ENCODE measurements around the gene MAP7. TPM values are rescaled to one million over a fixed set of nuclear protein-coding genes. Genes with fewer than 3 reads are reported as not detected.

MAP7 gene
- total and polyA plus RNA-seq, 2 donors = 3.3 to 10.4 TPM

GRCh38 chr6:136474241-136474640, 76.0 kb downstream of the MAP7 start:
- Histone ChIP-seq H3K36me3 (ENCODE audit: insufficient read depth) (no peaks in the 10 kb centered on the region), H3K4me1 (ENCODE audit: insufficient read depth) (no peaks in the 10 kb centered on the region), H3K4me3 (ENCODE audit: low read depth, low read length) (no peak overlapping the region), H3K27ac (ENCODE audit: low read depth) (no peak overlapping the region)
- no peak for DNase-seq (ENCODE audit: extremely low spot score)
- 88% methylated on average over 6 of the region's 6 CpGs for WGBS

- Histone ChIP-seq H3K4me3 (ENCODE audit: low read depth, low read length) (no peak overlapping the region), H3K36me3 (ENCODE audit: insufficient read depth) (no peaks in the 10 kb centered on the region), H3K4me1 (ENCODE audit: insufficient read depth) (no peaks in the 10 kb centered on the region), H3K27ac (ENCODE audit: low read depth) (no peak overlapping the region)
- no peak for DNase-seq (ENCODE audit: extremely low spot score)
- WGBS = 88% methylated on average over 1 of the region's 1 CpG
These were observed 78.3 kb downstream of the MAP7 start for GRCh38 chr6:136471922-136472321.

GRCh38 chr6:136471372-136471771, 78.8 kb downstream of the MAP7 start:
- DNase-seq (ENCODE audit: extremely low spot score) = no peak
- Histone ChIP-seq H3K36me3 (ENCODE audit: insufficient read depth) (no peaks in the 10 kb centered on the region), H3K4me3 (ENCODE audit: low read depth, low read length) (no peak overlapping the region), H3K27ac (ENCODE audit: low read depth) (no peak overlapping the region), H3K4me1 (ENCODE audit: insufficient read depth) (no peaks in the 10 kb centered on the region)
- 41% methylated on average over 5 of the region's 5 CpGs for WGBS

GRCh38 chr6:136470044-136470443, 80.2 kb downstream of the MAP7 start:
- no peak for DNase-seq (ENCODE audit: extremely low spot score)
- Histone ChIP-seq H3K36me3 (ENCODE audit: insufficient read depth) (no peaks in the 10 kb centered on the region), H3K4me1 (ENCODE audit: insufficient read depth) (no peaks in the 10 kb centered on the region), H3K4me3 (ENCODE audit: low read depth, low read length) (no peak overlapping the region), H3K27ac (ENCODE audit: low read depth) (no peak overlapping the region)
- 72% methylated on average over 5 of the region's 5 CpGs for WGBS

DNA sequence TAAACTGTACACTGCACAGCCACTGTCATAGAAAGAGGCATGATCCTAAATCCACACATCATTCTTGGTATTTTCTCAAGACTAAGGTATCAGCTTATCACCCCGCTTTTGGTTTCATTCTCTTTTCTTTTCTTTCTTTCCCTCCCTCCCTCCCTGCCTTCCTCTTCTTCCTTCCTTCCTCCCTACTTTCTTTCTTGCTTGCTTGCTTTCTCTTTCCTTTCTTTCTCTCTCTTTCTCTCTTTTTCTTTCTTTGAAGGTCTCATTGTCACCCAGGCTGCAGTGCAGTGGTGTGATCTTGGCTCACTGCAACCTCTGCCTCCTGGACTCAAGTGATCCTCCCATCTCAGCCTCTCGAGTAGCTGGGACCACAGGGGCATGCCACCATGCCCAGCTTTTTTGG, 81.1 kb downstream of the MAP7 start:
- no peaks in the 10 kb centered on the region for H3K4me1 ChIP-seq (ENCODE audit: insufficient read depth)
- 90% methylated on average over 2 of the region's 2 CpGs for WGBS
- no peaks in the 10 kb centered on the region for H3K36me3 ChIP-seq (ENCODE audit: insufficient read depth)
- no peak overlapping the region for H3K4me3 ChIP-seq (ENCODE audit: low read depth, low read length)
- DNase-seq (ENCODE audit: extremely low spot score) = no peak
- H3K27ac ChIP-seq (ENCODE audit: low read depth) = no peak overlapping the region

DNA sequence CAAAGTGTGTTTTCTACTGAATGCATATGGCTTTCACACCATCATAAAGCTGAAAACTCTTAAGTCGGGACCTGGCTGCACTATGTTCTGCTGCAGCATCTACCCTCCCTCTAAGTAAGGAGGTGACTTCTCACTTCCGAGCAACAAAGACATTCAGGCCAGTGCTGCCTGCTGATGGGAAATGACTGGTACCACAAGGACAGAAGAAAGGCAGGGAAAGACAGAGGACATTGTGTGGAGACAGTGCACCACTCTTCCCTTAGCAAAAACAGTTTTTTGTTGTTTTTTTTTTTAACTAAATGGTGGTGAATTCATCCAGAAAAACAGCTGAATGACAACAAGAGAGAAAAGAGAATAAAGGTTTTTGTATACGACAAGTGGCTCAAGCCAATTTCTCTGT, 81.5 kb downstream of the MAP7 start:
- no peak for DNase-seq (ENCODE audit: extremely low spot score)
- Histone ChIP-seq H3K4me3 (ENCODE audit: low read depth, low read length) (no peak overlapping the region), H3K4me1 (ENCODE audit: insufficient read depth) (no peaks in the 10 kb centered on the region), H3K36me3 (ENCODE audit: insufficient read depth) (no peaks in the 10 kb centered on the region), H3K27ac (ENCODE audit: low read depth) (no peak overlapping the region)
- 83% methylated on average over 3 of the region's 3 CpGs for WGBS

DNA sequence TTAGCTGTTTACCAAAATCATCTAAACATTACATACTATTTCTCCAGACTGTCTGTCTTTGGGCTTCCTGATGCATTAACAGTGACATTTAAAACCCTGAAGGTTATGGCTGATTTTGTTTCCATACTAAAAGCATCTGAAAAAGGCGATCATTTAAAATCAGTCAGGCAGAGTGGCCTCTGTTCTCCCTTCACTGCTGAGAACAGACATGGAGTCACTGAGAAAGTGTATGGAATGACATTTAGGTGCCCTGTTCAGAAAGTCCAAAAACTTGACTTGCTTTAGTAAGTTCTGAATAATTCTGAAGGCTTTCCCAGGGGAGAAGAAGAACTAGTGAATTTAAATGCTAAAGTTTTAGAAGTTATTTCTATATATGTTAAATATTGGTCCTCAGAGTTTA, 83.0 kb downstream of the MAP7 start:
- H3K27ac ChIP-seq (ENCODE audit: low read depth) = no peak overlapping the region
- DNase-seq (ENCODE audit: extremely low spot score) = no peak
- no peak overlapping the region for H3K4me3 ChIP-seq (ENCODE audit: low read depth, low read length)
- 62% methylated on average over 1 of the region's 1 CpG for WGBS
- no peaks in the 10 kb centered on the region for H3K36me3 ChIP-seq (ENCODE audit: insufficient read depth)
- no peaks in the 10 kb centered on the region for H3K4me1 ChIP-seq (ENCODE audit: insufficient read depth)

DNA sequence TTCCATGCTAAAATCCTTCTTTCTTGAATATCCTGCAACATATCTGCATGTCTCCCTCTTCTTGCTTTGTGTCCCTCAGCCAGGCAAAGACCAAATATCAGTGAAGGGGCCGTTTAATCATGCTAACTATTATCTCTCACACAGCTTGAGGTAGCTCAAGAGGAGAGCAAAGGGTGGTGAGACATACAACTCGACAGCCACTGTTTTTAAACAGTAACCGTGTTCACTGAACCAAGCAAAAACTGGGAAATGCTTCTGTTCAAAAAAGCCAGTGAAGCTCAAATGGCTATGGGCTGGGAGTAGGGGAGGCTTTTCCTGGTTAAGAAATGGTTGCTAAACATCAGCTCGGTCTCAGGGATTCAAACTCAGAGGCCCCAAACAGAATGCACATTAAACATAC, 83.4 kb downstream of the MAP7 start:
- no peak overlapping the region for H3K4me3 ChIP-seq (ENCODE audit: low read depth, low read length)
- WGBS = 44% methylated on average over 4 of the region's 4 CpGs
- H3K4me1 ChIP-seq (ENCODE audit: insufficient read depth) = no peaks in the 10 kb centered on the region
- no peaks in the 10 kb centered on the region for H3K36me3 ChIP-seq (ENCODE audit: insufficient read depth)
- H3K27ac ChIP-seq (ENCODE audit: low read depth) = no peak overlapping the region
- DNase-seq (ENCODE audit: extremely low spot score) = no peak

DNA sequence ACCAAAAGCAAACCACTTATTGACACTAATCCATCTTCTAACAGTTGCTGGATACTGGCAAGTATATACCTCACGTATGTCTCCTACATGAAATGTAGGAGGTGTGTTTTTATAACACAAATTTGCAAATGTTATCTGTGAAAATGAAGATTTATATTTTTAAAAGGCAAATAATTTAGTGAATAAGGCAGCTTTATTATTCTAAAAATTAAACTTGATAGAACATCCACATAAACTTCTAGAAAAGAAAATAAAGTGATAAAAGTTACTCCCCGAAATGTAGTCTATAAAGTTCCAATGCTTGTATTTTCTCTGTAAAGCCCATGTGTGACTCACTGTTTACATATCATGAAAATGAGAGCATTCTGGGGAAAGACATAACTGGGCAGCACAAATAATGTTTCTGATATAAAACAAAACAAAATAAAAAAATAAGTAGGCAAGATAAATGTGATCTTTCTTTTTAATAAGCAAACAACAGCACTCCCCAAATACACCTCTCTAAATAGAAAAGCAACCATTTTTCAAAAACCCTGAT, 84.4 kb downstream of the MAP7 start:
- Histone ChIP-seq H3K36me3 (ENCODE audit: insufficient read depth) (no peaks in the 10 kb centered on the region), H3K4me3 (ENCODE audit: low read depth, low read length) (no peak overlapping the region), H3K27ac (ENCODE audit: low read depth) (no peak overlapping the region), H3K4me1 (ENCODE audit: insufficient read depth) (no peaks in the 10 kb centered on the region)
- no peak for DNase-seq (ENCODE audit: extremely low spot score)
- WGBS = 42% methylated on average over 2 of the region's 2 CpGs

DNA sequence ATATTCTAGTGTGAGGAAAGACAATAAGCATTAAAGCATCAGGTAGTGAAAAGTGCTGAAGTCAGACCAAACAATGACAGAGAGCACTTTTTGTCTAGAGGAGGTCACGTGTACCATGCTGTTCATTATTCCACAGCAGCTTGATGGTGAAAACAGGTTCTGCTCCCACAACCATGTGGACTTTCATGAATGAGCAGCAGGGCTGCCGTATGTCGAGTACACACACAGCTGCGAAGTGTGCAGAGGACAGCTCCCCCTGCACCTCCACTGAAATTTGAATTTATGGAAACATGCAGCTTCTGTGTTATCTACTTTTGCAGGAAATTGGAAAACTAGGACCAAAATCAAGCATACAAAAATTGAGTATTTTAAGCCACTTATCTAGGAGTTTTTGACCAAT, 85.3 kb downstream of the MAP7 start:
- no peaks in the 10 kb centered on the region for H3K4me1 ChIP-seq (ENCODE audit: insufficient read depth)
- H3K4me3 ChIP-seq (ENCODE audit: low read depth, low read length) = no peak overlapping the region
- no peak overlapping the region for H3K27ac ChIP-seq (ENCODE audit: low read depth)
- 53% methylated on average over 4 of the region's 4 CpGs for WGBS
- no peak for DNase-seq (ENCODE audit: extremely low spot score)
- no peaks in the 10 kb centered on the region for H3K36me3 ChIP-seq (ENCODE audit: insufficient read depth)

GRCh38 chr6:136464148-136464547, 86.1 kb downstream of the MAP7 start:
- no peak for DNase-seq (ENCODE audit: extremely low spot score)
- H3K27ac ChIP-seq (ENCODE audit: low read depth) = no peak overlapping the region
- WGBS = 95% methylated on average over 2 of the region's 2 CpGs
- H3K4me1 ChIP-seq (ENCODE audit: insufficient read depth) = no peaks in the 10 kb centered on the region
- H3K36me3 ChIP-seq (ENCODE audit: insufficient read depth) = no peaks in the 10 kb centered on the region
- H3K4me3 ChIP-seq (ENCODE audit: low read depth, low read length) = no peak overlapping the region

DNA sequence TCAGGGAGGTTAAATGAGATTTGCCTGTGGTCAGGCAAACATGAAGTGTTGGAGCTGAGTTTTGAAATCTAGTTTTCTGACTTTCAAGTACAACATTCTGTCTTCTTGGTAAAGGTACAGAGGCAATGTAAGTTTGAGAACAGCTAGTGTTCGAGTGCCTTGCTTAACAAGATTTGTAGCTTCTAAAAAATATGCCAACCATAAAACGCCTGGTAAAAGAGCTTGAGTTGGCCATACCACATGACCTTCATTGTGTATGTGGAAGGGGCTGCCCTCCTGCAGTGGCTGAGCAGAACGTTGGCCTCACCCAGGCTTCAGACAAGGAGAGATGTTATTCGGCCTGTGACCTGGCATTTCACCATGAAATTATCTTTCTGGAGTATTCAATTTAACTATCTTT, 86.5 kb downstream of the MAP7 start:
- Histone ChIP-seq H3K27ac (ENCODE audit: low read depth) (no peak overlapping the region), H3K4me3 (ENCODE audit: low read depth, low read length) (no peak overlapping the region), H3K36me3 (ENCODE audit: insufficient read depth) (no peaks in the 10 kb centered on the region), H3K4me1 (ENCODE audit: insufficient read depth) (no peaks in the 10 kb centered on the region)
- DNase-seq (ENCODE audit: extremely low spot score) = no peak
- WGBS = 62% methylated on average over 4 of the region's 4 CpGs

GRCh38 chr6:136446579-136447187, 103.5 kb downstream of the MAP7 start:
- DNase-seq (ENCODE audit: extremely low spot score) = no peak
- 72% methylated on average over 2 of the region's 2 CpGs for WGBS
- no peak overlapping the region for H3K4me3 ChIP-seq (ENCODE audit: low read depth, low read length)
- H3K4me1 ChIP-seq (ENCODE audit: insufficient read depth) = no peaks in the 10 kb centered on the region
- peaks cover 2% of the 10 kb centered on the region for H3K36me3 ChIP-seq (ENCODE audit: insufficient read depth)
- no peak overlapping the region for H3K27ac ChIP-seq (ENCODE audit: low read depth)

DNA sequence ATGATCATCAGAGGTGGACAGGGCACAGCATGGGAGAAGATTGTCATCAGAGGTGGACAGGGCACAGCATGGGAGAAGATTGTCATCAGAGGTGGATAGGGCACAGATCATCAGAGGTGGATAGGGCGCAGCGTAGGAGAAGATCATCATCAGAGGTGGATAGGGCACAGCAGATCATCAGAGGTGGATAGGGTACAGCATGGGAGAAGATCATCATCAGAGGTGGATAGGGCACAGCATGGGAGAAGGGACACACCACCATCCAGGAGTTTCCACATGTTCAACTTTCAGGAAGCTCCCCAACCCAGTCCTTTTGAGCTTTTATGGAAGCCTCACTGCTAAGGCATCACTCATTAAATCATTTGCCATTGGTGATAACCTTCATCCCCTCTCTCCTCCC, 104.1 kb downstream of the MAP7 start:
- no peak overlapping the region for H3K27ac ChIP-seq (ENCODE audit: low read depth)
- no peak overlapping the region for H3K4me3 ChIP-seq (ENCODE audit: low read depth, low read length)
- 99% methylated on average over 2 of the region's 2 CpGs for WGBS
- no peaks in the 10 kb centered on the region for H3K4me1 ChIP-seq (ENCODE audit: insufficient read depth)
- H3K36me3 ChIP-seq (ENCODE audit: insufficient read depth) = peaks cover 2% of the 10 kb centered on the region
- no peak for DNase-seq (ENCODE audit: extremely low spot score)

GRCh38 chr6:136445063-136445462, 105.2 kb downstream of the MAP7 start:
- no peak for DNase-seq (ENCODE audit: extremely low spot score)
- Histone ChIP-seq H3K36me3 (ENCODE audit: insufficient read depth) (no peaks in the 10 kb centered on the region), H3K27ac (ENCODE audit: low read depth) (no peak overlapping the region), H3K4me1 (ENCODE audit: insufficient read depth) (no peaks in the 10 kb centered on the region), H3K4me3 (ENCODE audit: low read depth, low read length) (no peak overlapping the region)
- 37% methylated on average over 3 of the region's 3 CpGs for WGBS
